Right lobe of liver (tissue), 4 donors: Measurements from ENCODE around the gene KLHL6.

ENCODE experiments used
- CTCF ChIP-seq, 4 donors: fragments of 200-600 bp in 3 of 4; fragments of 450-650 bp in 1 of 4; IDR thresholded peaks; one replicate each; pipeline versions ENCODE4 v1.5.1 to v1.8.0; 2016 to 2022; ENCODE audit warnings: antibody characterized with exemption in 4 of 4, mild to moderate bottlenecking in 2 of 4
- POLR2A ChIP-seq: fragments of 450-650 bp; IDR thresholded peaks from one replicate; pipeline ENCODE4 v1.6.1; 2017; ENCODE audit warnings: antibody characterized with exemption, mild to moderate bottlenecking
- donor health status: DM: no; HTN: no; CAD: no.
- donor health status: DM: no; HTN: no; CAD: no.
- donor health status: DM: no; HTN: yes; CAD: no.

DNA sequence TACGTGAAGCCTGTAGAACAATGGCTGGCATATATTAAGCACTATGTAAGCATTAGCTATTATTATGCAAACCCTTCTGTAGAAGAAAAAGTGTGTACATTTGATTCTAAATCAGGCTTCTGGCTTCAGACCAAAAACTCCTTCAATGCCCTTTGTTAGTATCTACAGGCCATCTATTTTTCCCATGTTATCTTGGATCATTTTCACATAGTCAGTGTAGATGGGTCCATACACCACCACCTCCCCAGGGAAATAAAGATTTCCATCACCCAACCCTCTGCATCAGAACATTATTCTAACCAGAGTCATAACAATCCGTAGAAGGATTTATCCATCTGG lies 8.0 kb upstream of the KLHL6 start:
- no peak for TF ChIP-seq POLR2A
- no peak for TF ChIP-seq CTCF (IDR thresholded peaks at IDR 0.05)
